ENCODE results near the gene MRPL38. TPM values are rescaled to one million over a fixed set of nuclear protein-coding genes. Genes with fewer than 3 reads are reported as not detected.

MRPL38 gene
- total RNA-seq, result 100 to 1,000 TPM in 1 of 4 donors, 10 to 100 TPM in 3; 40.6 to 117 (median 48.5) TPM

DNA sequence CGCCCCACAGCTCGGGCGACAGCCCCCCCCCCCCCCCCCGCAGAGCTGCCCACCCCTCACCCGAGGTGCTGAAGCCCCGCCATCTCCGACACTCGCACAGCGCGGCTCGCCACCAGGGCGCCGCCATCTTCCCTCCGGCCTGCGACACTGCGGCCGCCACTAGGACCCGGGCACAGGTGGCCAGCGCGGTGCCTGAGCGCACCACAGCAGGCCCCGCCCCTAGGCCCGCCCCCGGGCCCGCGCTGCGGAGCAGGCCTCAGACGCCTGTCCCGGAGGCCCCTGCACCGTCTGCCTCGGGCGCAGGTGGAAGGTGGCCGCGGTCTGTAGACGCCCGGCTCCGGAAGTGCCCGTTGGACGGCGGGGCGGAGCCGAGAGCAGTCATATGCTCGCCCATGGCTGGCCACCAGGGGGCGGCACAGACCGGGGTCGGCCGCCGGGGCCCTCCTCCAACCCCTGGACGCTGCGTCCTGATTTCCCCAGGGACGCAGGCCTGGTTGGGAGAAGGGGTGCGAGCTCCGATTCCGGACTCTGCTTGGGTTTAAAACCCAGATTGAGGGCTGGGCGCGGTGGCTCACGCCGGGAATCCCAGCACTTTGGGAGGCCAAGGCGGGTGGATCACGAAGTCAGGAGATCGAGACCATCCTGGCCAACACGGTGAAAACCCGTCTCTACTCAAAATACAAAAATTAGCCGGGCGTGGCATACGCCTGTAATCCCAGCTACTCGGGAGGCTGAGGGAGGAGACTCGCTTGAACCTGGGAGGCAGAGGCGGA is at the start of gene MRPL38:
Gene MRPL38 (minus strand): TSS at position 136 of the 773 bp plus-strand sequence. CDS start 9 bp downstream, at position 127.
- 2% methylated on average over 46 of the region's 69 CpGs; no CpG with 5 or more reads in 1 of the 2 donors for WGBS, 2 donors (ENCODE audit: low coverage in 1 of 2)
- peaks cover 11 to 19% (median 17%) of the 10 kb centered on the region in 4 donors for H3K4me1 ChIP-seq
- in situ Hi-C loops (cut with MboI; ENCODE audit: low pct_ligation_motif_present in 1 of 4, low pct_unique_long_range_greater_than_20kb in 1 of 4, low sequenced_read_pairs in 3 of 4), result loop anchor here (5.0 to 25.0 kb wide), 4 partner anchors 90 to 282 kb away; partner anchors contain the start of gene CDK3 (in 1 of the 4)
- intact Hi-C loops (cut with DNase I; ENCODE audit: low total_unique reads), result loop anchor here (5.0 kb wide), 1 partner anchor 97 kb away; the partner anchor contains the start of gene CDK3
- no peaks in the 10 kb centered on the region for H3K9me3 ChIP-seq
- H3K27ac ChIP-seq, result peak within 1 kb of the TSS; percentile 92 to 96 (median 93)
- DNase-seq, result peak; percentile 97
- H3K36me3 ChIP-seq, result peaks cover 0 to 19% (median 2%) of the 10 kb centered on the region in 4 donors
- TF ChIP-seq EP300 (IDR thresholded peaks at IDR 0.05; ENCODE audit: low read depth) (no peak), POLR2AphosphoS5 (IDR thresholded peaks at IDR 0.05) (peak; percentile 64 to 86 (median 85)), POLR2A (IDR thresholded peaks at IDR 0.05) (peak; percentile 59)
- TF ChIP-seq, protein P1, sequence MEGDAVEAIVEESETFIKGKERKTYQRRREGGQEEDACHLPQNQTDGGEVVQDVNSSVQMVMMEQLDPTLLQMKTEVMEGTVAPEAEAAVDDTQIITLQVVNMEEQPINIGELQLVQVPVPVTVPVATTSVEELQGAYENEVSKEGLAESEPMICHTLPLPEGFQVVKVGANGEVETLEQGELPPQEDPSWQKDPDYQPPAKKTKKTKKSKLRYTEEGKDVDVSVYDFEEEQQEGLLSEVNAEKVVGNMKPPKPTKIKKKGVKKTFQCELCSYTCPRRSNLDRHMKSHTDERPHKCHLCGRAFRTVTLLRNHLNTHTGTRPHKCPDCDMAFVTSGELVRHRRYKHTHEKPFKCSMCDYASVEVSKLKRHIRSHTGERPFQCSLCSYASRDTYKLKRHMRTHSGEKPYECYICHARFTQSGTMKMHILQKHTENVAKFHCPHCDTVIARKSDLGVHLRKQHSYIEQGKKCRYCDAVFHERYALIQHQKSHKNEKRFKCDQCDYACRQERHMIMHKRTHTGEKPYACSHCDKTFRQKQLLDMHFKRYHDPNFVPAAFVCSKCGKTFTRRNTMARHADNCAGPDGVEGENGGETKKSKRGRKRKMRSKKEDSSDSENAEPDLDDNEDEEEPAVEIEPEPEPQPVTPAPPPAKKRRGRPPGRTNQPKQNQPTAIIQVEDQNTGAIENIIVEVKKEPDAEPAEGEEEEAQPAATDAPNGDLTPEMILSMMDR (IDR thresholded peaks at IDR 0.05), result peak; percentile 96 to 100 (median 98)
- H3K27me3 ChIP-seq, result no peaks in the 10 kb centered on the region
- peak within 1 kb of the TSS; percentile 71 to 88 (median 84) for H3K4me3 ChIP-seq

DNA sequence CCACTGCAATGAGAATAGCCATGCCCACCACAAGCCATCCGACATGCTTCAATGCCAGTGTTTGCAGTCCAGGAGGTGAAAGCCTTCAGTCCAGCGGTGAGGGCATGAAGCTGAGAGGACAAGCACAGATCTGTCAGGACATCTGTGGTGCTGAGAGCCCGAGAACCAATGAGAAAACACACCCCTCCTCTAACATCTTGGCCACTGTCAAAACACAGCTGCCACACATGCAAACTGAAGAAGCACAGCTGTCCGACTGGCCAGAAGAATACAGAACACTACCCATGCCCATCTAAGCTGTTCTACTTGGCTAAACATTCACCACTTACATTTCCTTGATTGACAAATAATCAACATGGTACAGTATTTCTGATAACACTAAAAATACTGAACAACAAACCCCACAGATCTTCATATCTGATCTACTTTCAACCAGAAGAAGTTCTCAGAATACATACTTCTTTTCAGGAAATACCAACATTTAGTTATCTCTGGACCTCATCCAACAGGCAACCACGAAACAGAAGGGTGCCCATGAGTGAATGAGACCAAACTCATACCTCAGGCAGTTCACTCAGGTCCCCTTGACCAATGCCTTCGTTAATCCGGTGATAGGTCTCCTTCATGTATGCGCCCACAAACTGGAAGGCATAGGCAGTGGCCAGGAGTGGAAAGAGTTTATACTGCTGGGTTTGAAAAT is 46.3 kb upstream of the MRPL38 start:
- DNase-seq, result no peak
- TF ChIP-seq POLR2A (IDR thresholded peaks at IDR 0.05) (no peak), POLR2AphosphoS5 (IDR thresholded peaks at IDR 0.05) (no peak), EP300 (IDR thresholded peaks at IDR 0.05; ENCODE audit: low read depth) (no peak)
- TF ChIP-seq, protein P1 (IDR thresholded peaks at IDR 0.05), result no peak
- H3K36me3 ChIP-seq, result peaks cover 0 to 86% (median 46%) of the 10 kb centered on the region in 4 donors

DNA sequence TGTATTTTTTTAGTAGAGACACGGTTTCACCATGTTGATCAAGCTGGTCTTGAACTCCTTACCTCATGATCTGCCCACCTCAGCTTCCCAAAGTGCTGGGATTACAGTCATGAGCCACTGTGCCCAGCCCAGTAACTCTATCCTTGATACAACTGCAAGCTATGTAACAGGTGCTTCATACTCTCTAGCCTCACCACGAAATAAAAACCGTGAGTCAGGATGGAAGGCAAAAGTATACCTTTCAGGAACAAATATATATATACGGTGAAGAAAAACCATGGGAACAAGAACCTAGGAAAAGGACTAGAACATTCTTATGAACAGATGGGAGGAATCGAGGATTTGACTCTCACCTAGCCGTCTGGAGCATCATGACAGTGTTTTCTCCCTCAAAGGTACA is 45.7 kb upstream of the MRPL38 start:
- H3K27me3 ChIP-seq, result no peaks in the 10 kb centered on the region
- H3K27ac ChIP-seq, result no peak overlapping the region
- peaks cover 0 to 85% (median 46%) of the 10 kb centered on the region in 4 donors for H3K36me3 ChIP-seq
- H3K4me1 ChIP-seq, result no peaks in the 10 kb centered on the region
- DNase-seq, result no peak
- H3K9me3 ChIP-seq, result no peaks in the 10 kb centered on the region
- no peak overlapping the region for H3K4me3 ChIP-seq
- 86 to 96% methylated on average over 4 to 6 of the region's 6 CpGs for WGBS, 2 donors (ENCODE audit: low coverage in 1 of 2)
- intact Hi-C loops (cut with DNase I; ENCODE audit: low total_unique reads) (no loop called here), in situ Hi-C loops (cut with MboI; ENCODE audit: low pct_ligation_motif_present in 1 of 4, low pct_unique_long_range_greater_than_20kb in 1 of 4, low sequenced_read_pairs in 3 of 4) (no loop called here)
- TF ChIP-seq POLR2AphosphoS5 (IDR thresholded peaks at IDR 0.05), result no peak
- TF ChIP-seq EP300 (IDR thresholded peaks at IDR 0.05; ENCODE audit: low read depth), result no peak
- TF ChIP-seq, protein P1 (IDR thresholded peaks at IDR 0.05), result no peak
- TF ChIP-seq POLR2A (IDR thresholded peaks at IDR 0.05), result no peak

More for the DNA sequence above, 46.3 kb upstream of the MRPL38 start:
- no peak overlapping the region for H3K27ac ChIP-seq
- no peaks in the 10 kb centered on the region for H3K27me3 ChIP-seq
- no peaks in the 10 kb centered on the region for H3K4me1 ChIP-seq
- 77 to 78% methylated on average over 4 to 8 of the region's 8 CpGs for WGBS, 2 donors (ENCODE audit: low coverage in 1 of 2)
- in situ Hi-C loops (cut with MboI; ENCODE audit: low pct_ligation_motif_present in 1 of 4, low pct_unique_long_range_greater_than_20kb in 1 of 4, low sequenced_read_pairs in 3 of 4) (no loop called here), intact Hi-C loops (cut with DNase I; ENCODE audit: low total_unique reads) (no loop called here)
- H3K9me3 ChIP-seq, result no peaks in the 10 kb centered on the region
- H3K4me3 ChIP-seq, result no peak overlapping the region

DNA sequence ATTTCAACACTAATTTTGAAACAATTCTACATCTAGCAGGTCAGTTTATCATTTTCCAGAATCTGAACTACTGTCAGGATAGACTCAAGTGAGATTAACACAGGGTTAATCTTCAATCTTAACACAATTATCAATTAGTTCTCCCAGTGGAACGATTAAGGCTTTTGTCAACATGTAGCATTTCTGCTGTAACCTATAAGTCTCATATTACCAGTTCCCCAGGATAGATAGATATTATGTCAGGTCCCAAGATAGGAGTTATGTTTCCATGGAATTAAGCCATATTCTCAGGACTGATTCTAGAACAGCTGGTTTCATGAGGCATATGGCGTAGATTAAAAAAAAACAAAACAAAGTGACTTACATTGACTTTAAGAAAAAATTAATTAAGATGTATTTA is 40.5 kb upstream of the MRPL38 start:
- Histone ChIP-seq H3K27ac (no peak overlapping the region), H3K27me3 (no peaks in the 10 kb centered on the region), H3K4me1 (peaks cover 4 to 11% (median 9%) of the 10 kb centered on the region in 4 donors), H3K4me3 (no peak overlapping the region), H3K9me3 (no peaks in the 10 kb centered on the region), H3K36me3 (peaks cover 0 to 49% (median 20%) of the 10 kb centered on the region in 4 donors)
- in situ Hi-C loops (cut with MboI; ENCODE audit: low pct_ligation_motif_present in 1 of 4, low pct_unique_long_range_greater_than_20kb in 1 of 4, low sequenced_read_pairs in 3 of 4), result no loop called here
- TF ChIP-seq, protein P1 (IDR thresholded peaks at IDR 0.05), result no peak
- TF ChIP-seq EP300 (IDR thresholded peaks at IDR 0.05; ENCODE audit: low read depth) (no peak), POLR2AphosphoS5 (IDR thresholded peaks at IDR 0.05) (no peak), POLR2A (IDR thresholded peaks at IDR 0.05) (no peak)
- WGBS, 2 donors (ENCODE audit: low coverage in 1 of 2), result 79 to 83% methylated on average over 2 of the region's 2 CpGs
- no peak for DNase-seq
- intact Hi-C loops (cut with DNase I; ENCODE audit: low total_unique reads), result no loop called here
